Activated CD4-positive, alpha-beta T cell treated with anti-CD3 and anti-CD28 coated beads, Interleukin-2, amount 10 ng/mL, durations not matched to agents 7 days and 5 days (primary cell): ENCODE data around the gene FBRSL1. TPM values are rescaled to one million over a fixed set of nuclear protein-coding genes. Genes with fewer than 3 reads are reported as not detected.
A peak's percentile ranks its signal among the peaks of the same experiment; 100 is the strongest.

Source experiments
- CTCF ChIA-PET: fragments of 350-600 bp; sonication (Branson Sonifier 250); formaldehyde crosslinking; loops from one replicate; lab custom pipeline; 2021; ENCODE audit warnings: antibody characterized with exemption; lab: Charles Lee
- POLR2A ChIA-PET: fragments of 350-600 bp; sonication (Branson Sonifier 250); formaldehyde crosslinking; loops from one replicate; lab custom pipeline; 2021; ENCODE audit warnings: antibody characterized with exemption; lab: Charles Lee
- DNase-seq: peaks from one replicate; pipeline ENCODE4 v3.0.0-alpha.2; 2020
- H3K27ac Mint-ChIP-seq: one replicate; pipeline ENCODE4 v1.8.0; 2021; ENCODE audit warnings: mild to moderate bottlenecking, moderate library complexity, mixed read lengths
- H3K27me3 Mint-ChIP-seq: one replicate; pipeline ENCODE4 v1.8.0; 2021; ENCODE audit warnings: mixed read lengths
- H3K36me3 Mint-ChIP-seq: one replicate; pipeline ENCODE4 v1.8.0; 2021; ENCODE audit warnings: low read depth, mixed read lengths
- H3K4me1 Mint-ChIP-seq: one replicate; pipeline ENCODE4 v1.8.0; 2021; ENCODE audit warnings: mixed read lengths
- H3K4me3 Mint-ChIP-seq: one replicate; pipeline ENCODE4 v1.8.0; 2021; ENCODE audit warnings: mild to moderate bottlenecking, moderate library complexity, mixed read lengths
- H3K9me3 Mint-ChIP-seq: one replicate; pipeline ENCODE4 v1.8.0; 2021; ENCODE audit warnings: mixed read lengths
- total RNA-seq, 2 experiments: library from RNA; stranded (reverse); gene quantifications; one replicate each; pipeline ENCODE4 v1.2.3, GENCODE V29; 2021

The FBRSL1 gene
- total RNA-seq, 2 experiments from 2014 or later, result 49.8 to 51.1 TPM

GRCh38 chr12:132537049-132537448 lies 47.1 kb downstream of the FBRSL1 start:
- POLR2A ChIA-PET, result no interaction called here
- Mint-ChIP-seq H3K9me3 (peaks cover 16% of the 10 kb centered on the region), H3K4me1 (no peaks in the 10 kb centered on the region), H3K36me3 (peaks cover 2% of the 10 kb centered on the region), H3K27me3 (no peaks in the 10 kb centered on the region), H3K27ac (no peak overlapping the region), H3K4me3 (no peak overlapping the region)
- CTCF ChIA-PET, result interaction anchor here (1.4 kb wide), 1 partner anchor 18 kb away, joined by 4 read pairs; no protein-coding TSS in a partner anchor
- DNase-seq, result no peak

- ChIA-PET CTCF (interaction anchor here (1.4 kb wide), 1 partner anchor 19 kb away, joined by 4 read pairs; no protein-coding TSS in a partner anchor), POLR2A (no interaction called here)
- Mint-ChIP-seq H3K9me3 (peaks cover 16% of the 10 kb centered on the region), H3K36me3 (peaks cover 2% of the 10 kb centered on the region), H3K27ac (no peak overlapping the region), H3K4me3 (no peak overlapping the region), H3K4me1 (peaks cover 5% of the 10 kb centered on the region), H3K27me3 (no peaks in the 10 kb centered on the region)
- no peak for DNase-seq
Observed at GRCh38 chr12:132537836-132538662, 48.1 kb downstream of the FBRSL1 start.

DNA sequence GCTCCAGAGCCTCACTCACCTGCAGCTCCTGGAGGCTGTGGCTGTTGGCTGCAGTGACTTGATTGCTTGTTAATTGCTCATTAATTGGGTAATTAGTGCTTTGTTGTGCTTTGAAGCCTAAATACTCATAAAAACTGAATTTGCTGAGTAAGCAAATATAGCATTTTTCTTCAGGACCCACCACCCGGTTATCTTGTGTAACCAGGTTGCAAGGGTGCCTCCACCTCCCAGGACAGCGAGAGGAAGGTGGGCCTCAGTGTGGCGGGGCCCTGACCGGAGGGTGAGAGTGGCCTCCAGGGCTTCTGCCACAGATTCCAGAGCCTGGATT lies 48.7 kb downstream of the FBRSL1 start:
- H3K4me1 Mint-ChIP-seq, result peaks cover 11% of the 10 kb centered on the region
- ChIA-PET POLR2A (no interaction called here), CTCF (no interaction called here)
- H3K27me3 Mint-ChIP-seq, result no peaks in the 10 kb centered on the region
- no peak overlapping the region for H3K27ac Mint-ChIP-seq
- H3K9me3 Mint-ChIP-seq, result peaks cover 16% of the 10 kb centered on the region
- peaks cover 2% of the 10 kb centered on the region for H3K36me3 Mint-ChIP-seq
- no peak overlapping the region for H3K4me3 Mint-ChIP-seq
- no peak for DNase-seq

GRCh38 chr12:132539016-132539773 lies 49.2 kb downstream of the FBRSL1 start:
- ChIA-PET POLR2A (no interaction called here), CTCF (no interaction called here)
- no peak overlapping the region for H3K4me3 Mint-ChIP-seq
- DNase-seq, result no peak
- peaks cover 16% of the 10 kb centered on the region for H3K9me3 Mint-ChIP-seq
- no peak overlapping the region for H3K27ac Mint-ChIP-seq
- peaks cover 2% of the 10 kb centered on the region for H3K36me3 Mint-ChIP-seq
- no peaks in the 10 kb centered on the region for H3K27me3 Mint-ChIP-seq
- H3K4me1 Mint-ChIP-seq, result peaks cover 12% of the 10 kb centered on the region

DNA sequence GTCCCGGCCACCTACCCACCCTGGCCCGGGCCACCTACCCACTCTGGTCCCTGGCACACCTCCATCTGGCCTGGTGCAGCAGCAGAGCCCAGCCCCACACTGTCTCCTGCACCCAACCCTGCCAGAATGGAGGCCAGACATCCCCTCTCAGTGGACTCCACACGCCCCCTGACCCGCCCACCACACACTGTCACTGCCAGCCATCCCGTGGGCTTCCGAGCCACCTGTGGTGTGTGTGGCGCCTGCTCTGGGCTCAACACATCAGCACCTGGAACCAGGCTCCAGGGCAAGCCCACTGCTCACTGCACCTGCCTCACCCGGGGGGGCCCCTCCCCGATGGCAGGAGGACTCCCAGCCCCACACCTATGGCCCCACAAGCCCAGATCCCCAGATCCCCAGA lies 50.5 kb downstream of the FBRSL1 start:
- no peak for DNase-seq
- Mint-ChIP-seq H3K27me3 (no peaks in the 10 kb centered on the region), H3K4me3 (no peak overlapping the region), H3K4me1 (peaks cover 14% of the 10 kb centered on the region), H3K36me3 (no peaks in the 10 kb centered on the region), H3K9me3 (peaks cover 13% of the 10 kb centered on the region), H3K27ac (no peak overlapping the region)
- POLR2A ChIA-PET, result no interaction called here
- CTCF ChIA-PET, result no interaction called here

GRCh38 chr12:132541200-132541599 lies 51.2 kb downstream of the FBRSL1 start:
- H3K4me3 Mint-ChIP-seq, result no peak overlapping the region
- no peak for DNase-seq
- no peaks in the 10 kb centered on the region for H3K36me3 Mint-ChIP-seq
- ChIA-PET CTCF (no interaction called here), POLR2A (no interaction called here)
- H3K27ac Mint-ChIP-seq, result no peak overlapping the region
- no peaks in the 10 kb centered on the region for H3K27me3 Mint-ChIP-seq
- peaks cover 6% of the 10 kb centered on the region for H3K9me3 Mint-ChIP-seq
- H3K4me1 Mint-ChIP-seq, result peaks cover 14% of the 10 kb centered on the region

- no peak for DNase-seq
- CTCF ChIA-PET, result interaction anchor here (0.9 kb wide), 1 partner anchor 19 kb away, joined by 3 read pairs; no protein-coding TSS in a partner anchor
- H3K36me3 Mint-ChIP-seq, result no peaks in the 10 kb centered on the region
- no peaks in the 10 kb centered on the region for H3K9me3 Mint-ChIP-seq
- no peak overlapping the region for H3K27ac Mint-ChIP-seq
- H3K4me3 Mint-ChIP-seq, result no peak overlapping the region
- H3K27me3 Mint-ChIP-seq, result no peaks in the 10 kb centered on the region
- H3K4me1 Mint-ChIP-seq, result peaks cover 14% of the 10 kb centered on the region
- POLR2A ChIA-PET, result no interaction called here
Observed at GRCh38 chr12:132541996-132542395, 52.0 kb downstream of the FBRSL1 start.

GRCh38 chr12:132542661-132543060 lies 52.7 kb downstream of the FBRSL1 start:
- Mint-ChIP-seq H3K4me3 (no peak overlapping the region), H3K27ac (no peak overlapping the region)
- POLR2A ChIA-PET, result interaction anchor here (0.6 kb wide), 1 partner anchor 15 kb away, joined by 3 read pairs; no protein-coding TSS in a partner anchor

GRCh38 chr12:132543298-132544079 lies 53.5 kb downstream of the FBRSL1 start:
- CTCF ChIA-PET, result no interaction called here

More at GRCh38 chr12:132542661-132543060, 52.7 kb downstream of the FBRSL1 start:
- CTCF ChIA-PET, result interaction anchor here (0.9 kb wide), 1 partner anchor 18 kb away, joined by 3 read pairs; no protein-coding TSS in a partner anchor
- Mint-ChIP-seq H3K9me3 (no peaks in the 10 kb centered on the region), H3K4me1 (peaks cover 14% of the 10 kb centered on the region), H3K36me3 (no peaks in the 10 kb centered on the region), H3K27me3 (no peaks in the 10 kb centered on the region)
- DNase-seq, result no peak

DNA sequence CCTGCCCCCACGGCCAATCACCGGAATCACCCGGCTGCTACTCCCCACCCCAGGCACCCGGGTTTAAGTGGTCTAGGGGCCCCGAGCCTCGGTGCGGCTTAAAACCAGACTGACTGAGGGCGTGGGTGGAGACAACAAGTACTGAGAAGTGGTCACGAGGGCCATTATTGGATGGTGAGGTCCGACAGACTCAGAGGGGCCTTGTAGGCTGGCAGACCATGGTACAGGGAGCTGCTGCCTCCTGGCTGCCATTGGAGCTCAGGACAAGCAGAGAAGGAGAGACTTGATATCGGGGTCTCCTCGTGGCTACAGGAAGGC lies 54.1 kb downstream of the FBRSL1 start:
- no peaks in the 10 kb centered on the region for H3K9me3 Mint-ChIP-seq
- ChIA-PET POLR2A (no interaction called here), CTCF (no interaction called here)
- no peaks in the 10 kb centered on the region for H3K36me3 Mint-ChIP-seq
- H3K4me1 Mint-ChIP-seq, result peaks cover 14% of the 10 kb centered on the region
- H3K27me3 Mint-ChIP-seq, result no peaks in the 10 kb centered on the region
- H3K27ac Mint-ChIP-seq, result no peak overlapping the region
- no peak for DNase-seq
- H3K4me3 Mint-ChIP-seq, result no peak overlapping the region

More at GRCh38 chr12:132543298-132544079, 53.5 kb downstream of the FBRSL1 start:
- POLR2A ChIA-PET, result no interaction called here
- Mint-ChIP-seq H3K4me1 (peaks cover 14% of the 10 kb centered on the region), H3K27ac (peak overlapping the region; percentile 41), H3K9me3 (no peaks in the 10 kb centered on the region), H3K27me3 (no peaks in the 10 kb centered on the region), H3K4me3 (no peak overlapping the region), H3K36me3 (no peaks in the 10 kb centered on the region)
- no peak for DNase-seq

GRCh38 chr12:132544498-132544897 lies 54.5 kb downstream of the FBRSL1 start:
- no peak overlapping the region for H3K4me3 Mint-ChIP-seq
- H3K4me1 Mint-ChIP-seq, result peaks cover 14% of the 10 kb centered on the region
- H3K9me3 Mint-ChIP-seq, result no peaks in the 10 kb centered on the region
- ChIA-PET CTCF (no interaction called here), POLR2A (no interaction called here)
- H3K27me3 Mint-ChIP-seq, result no peaks in the 10 kb centered on the region
- no peak for DNase-seq
- H3K27ac Mint-ChIP-seq, result peak overlapping the region; percentile 1
- H3K36me3 Mint-ChIP-seq, result no peaks in the 10 kb centered on the region

- POLR2A ChIA-PET, result no interaction called here
- H3K27me3 Mint-ChIP-seq, result no peaks in the 10 kb centered on the region
Observed at GRCh38 chr12:132545164-132545953, 55.4 kb downstream of the FBRSL1 start.

More at GRCh38 chr12:132545164-132545953, 55.4 kb downstream of the FBRSL1 start:
- no peak for DNase-seq
- no peak overlapping the region for H3K4me3 Mint-ChIP-seq
- no peaks in the 10 kb centered on the region for H3K36me3 Mint-ChIP-seq
- peaks cover 14% of the 10 kb centered on the region for H3K4me1 Mint-ChIP-seq
- H3K9me3 Mint-ChIP-seq, result no peaks in the 10 kb centered on the region
- H3K27ac Mint-ChIP-seq, result no peak overlapping the region
- CTCF ChIA-PET, result no interaction called here
